Stimulated activated CD8-positive, alpha-beta memory T cell treated with anti-CD3 and anti-CD28 coated beads, Interleukin-7, amount 100 ng/mL, for 4 hours (primary cell): ENCODE measurements around the gene ALK.

Experiments
- DNase-seq, 2 donors: peaks; one replicate each; pipeline ENCODE4 v3.0.0-alpha.2; 2020; ENCODE audit warnings: low read depth in 2 of 2

Gene ALK

DNA sequence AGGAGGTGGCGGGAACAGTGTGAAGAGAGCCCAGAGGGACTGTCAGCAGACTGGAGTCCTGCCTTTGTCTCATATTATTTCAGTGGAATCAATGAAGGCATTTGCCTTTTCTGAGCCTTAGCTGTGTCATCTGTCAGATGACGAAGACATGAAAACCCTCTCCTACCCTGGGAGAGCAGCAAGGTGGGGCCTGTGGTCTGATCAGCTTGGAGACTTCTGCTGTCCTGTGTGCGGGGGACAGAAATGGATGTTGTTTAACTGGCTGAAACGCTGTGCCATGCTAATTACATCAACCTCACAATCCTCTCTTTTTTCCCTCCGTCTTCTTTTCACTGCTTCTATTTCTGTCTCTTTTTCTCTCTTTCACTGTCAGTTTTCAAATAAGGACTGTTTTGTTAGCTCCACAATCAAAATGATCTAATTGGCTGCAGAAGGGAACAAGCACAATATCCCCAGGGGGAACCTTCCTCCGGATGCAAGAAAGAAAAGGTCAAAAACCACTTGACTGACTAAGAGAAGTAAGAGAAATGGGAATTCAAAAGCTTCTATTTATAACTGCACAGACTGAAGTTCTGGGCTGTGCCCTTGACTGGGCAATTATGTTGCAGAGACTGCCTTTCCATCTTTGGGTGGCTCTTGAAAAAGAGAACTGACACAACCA, 466.1 kb downstream of the ALK start:
- DNase-seq: no peak

DNA sequence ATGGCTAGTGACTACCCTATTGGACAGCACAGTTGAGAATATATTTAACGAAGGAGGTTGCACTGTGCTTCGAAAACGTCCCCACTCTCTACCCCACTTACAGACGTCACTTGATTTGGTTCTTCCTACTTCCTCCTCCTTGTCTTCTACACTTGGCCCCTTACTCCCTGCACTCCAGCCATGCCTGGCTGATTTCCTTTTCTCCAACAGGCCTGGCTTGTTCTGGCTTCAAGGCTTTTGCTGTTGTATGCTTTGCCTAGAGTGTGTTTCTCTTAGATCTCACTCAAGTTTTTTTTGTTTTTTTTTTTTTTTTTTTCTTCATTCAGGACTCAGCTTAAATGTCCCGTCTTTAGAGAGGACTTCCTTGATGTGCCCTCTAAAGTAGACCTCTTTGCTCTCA, 469.4 kb downstream of the ALK start:
- no peak for DNase-seq

DNA sequence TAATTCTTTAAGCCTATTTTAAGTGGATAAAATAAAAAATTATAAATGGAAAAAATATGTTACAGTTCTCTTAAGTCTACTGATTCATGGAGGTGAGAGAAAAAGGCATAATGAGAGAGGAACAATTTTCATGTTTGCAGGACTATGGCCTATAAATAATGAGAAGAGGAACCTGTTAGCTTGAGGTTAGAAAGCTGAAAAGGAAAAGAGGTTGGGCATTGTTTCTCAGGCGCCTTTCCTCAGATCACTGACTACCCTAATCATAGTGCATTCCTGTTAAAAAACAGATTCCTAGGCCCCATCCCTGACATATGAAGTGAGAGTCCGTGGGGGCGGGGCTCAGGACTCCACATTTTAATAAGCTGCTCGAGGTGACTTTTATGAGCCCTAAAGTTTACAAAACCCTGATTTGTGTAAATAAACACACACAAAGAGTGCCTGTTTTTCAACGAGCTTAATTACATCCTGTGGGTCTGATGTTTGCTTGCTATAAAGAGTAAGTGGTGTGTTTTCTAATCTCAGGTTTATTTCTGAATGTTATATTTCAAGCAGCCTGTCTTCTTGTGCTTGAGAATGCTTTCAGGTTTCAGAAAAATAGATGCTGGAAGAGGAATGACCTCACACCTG, 470.7 kb downstream of the ALK start:
- no peak for DNase-seq

DNA sequence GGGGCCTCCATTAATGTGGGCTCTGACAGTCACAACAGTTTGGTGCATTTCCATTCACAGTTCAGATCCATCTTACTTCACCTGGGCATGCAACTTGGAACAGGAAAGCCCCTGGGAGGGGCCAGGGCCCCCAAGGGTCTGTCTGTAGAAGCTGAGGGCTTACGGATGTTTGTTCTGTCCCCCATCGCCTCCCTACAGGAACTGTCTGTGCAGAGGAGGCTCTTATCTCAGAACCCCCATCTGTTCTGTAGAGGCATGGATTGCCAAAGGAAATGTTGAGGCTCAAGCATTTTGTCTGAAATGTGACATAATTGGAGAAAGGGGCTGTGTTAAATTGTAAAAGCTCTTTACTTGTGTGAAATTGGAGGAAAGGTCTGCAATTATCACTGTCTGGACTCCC, 471.9 kb downstream of the ALK start:
- no peak for DNase-seq

DNA sequence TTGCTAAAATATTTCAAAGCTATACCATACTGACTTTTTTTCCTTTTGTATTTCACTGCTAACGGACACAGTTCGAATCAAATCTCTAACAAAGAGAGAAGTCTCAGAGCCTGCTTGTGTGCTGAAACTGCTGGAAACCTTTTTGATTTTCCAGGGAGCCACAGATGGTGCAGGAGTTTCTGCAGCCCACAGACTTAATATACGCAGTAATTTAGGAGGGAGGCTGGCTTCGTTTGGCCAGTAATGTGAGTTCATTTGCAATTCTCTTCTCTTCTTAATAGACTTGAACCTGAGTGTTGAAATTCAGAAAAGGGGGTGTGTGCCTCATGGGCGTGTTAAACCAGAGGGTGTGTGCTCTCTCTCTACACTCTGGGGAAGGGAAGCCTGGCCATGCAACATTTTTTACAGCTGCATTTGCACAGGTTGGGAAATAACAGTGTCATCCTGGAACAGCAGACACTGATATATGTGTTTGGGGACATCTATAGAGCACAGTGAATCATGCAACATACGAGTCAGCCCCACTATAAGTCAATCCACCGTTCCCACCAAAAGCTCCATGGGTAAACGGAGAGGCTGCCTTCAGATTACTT, 473.2 kb downstream of the ALK start:
- DNase-seq: no peak

DNA sequence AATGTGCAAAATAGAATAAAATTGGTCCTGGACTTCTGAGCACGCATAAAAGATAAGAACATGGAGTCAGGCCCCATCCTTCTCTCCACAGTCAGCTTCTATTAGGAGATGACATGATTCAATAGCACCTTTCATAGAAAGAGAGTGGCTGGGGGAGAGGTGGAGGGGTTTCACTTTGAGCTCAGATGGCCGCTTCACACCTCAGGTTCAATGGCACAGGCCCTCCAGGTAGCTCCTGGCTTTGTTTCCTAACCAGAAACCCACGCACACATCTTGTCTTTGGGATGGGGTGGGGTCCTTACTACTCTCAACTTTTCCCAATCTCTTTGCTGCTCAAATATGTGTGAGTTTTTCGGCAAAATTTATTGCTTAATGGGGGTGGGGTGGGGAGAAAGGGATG, 473.9 kb downstream of the ALK start:
- DNase-seq: no peak

DNA sequence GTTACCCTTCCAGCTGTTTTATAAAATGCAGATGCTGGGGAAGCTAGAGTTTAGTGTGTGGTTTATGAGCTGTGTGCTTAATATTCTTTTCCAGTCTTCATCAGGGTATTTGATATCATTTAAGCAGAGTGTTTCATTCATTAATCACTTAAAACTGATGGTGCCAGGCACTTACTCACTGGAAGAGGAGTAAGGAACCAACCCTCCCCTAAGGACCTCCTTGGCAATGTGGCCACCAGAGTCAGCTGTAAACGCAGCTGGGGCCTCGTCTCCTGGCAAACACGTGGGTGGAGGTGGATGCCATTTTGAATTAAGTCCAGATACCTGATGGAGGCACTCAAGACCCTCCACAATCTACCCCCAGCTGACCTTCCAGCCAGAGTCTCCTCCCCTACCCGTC, 474.5 kb downstream of the ALK start:
- no peak for DNase-seq

DNA sequence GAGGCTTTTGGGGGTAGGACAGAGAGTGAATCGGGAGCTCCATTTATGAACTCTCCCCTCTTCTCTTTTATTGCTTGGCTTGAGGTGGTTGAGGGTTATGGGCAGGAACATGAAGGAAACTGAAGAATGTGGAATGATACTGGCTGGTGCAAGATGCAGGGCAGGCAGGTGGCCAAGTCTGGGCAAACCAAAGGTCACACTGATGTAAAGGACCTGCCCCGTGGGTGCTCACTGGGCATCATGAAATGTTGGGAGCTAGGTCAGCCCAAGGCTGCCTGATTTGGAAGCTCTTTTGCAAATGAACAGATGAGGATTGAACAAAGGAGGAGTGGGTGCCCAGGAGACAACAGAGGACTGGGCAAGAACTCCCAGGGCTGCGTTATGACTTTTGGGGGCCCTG, 477.2 kb downstream of the ALK start:
- DNase-seq: no peak

DNA sequence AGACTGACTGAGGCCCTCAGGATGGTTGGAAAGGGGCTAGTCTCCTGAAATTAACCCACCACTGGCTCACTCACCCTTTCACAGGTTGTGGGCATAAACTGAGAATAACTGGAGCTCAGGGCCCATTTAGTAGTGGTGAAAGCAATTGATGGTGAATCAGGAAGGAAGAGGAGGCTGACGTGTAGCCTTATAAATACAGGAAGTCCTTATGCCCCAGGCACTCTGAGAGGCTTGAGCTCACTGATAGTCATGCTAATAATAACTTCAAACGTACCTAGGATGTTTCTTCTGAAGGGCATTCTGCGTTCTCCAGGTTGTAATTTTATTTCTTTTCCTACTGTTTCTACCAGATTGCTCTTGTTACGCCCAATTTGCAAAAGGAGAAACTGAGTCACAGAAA, 477.8 kb downstream of the ALK start:
- DNase-seq: no peak

DNA sequence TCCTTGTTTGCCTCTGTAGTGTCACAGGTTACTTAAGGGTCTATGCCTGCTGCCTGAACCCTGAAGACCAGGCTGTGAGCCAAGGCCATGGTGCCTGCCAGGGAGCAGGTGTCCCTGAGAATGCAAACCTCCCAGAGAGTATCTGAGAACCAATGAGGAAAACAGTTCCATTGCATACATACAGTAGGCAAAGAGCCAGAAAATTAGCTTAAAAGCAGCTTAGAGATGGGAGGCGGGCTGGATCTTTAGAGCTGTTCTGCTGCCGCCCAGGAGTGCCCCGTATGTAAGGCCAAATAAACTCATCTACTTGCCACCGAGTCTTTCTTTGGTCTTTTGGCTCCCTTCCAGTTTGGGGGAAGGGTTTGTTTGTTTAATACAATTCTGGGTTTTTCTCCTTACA, 478.2 kb downstream of the ALK start:
- no peak for DNase-seq

DNA sequence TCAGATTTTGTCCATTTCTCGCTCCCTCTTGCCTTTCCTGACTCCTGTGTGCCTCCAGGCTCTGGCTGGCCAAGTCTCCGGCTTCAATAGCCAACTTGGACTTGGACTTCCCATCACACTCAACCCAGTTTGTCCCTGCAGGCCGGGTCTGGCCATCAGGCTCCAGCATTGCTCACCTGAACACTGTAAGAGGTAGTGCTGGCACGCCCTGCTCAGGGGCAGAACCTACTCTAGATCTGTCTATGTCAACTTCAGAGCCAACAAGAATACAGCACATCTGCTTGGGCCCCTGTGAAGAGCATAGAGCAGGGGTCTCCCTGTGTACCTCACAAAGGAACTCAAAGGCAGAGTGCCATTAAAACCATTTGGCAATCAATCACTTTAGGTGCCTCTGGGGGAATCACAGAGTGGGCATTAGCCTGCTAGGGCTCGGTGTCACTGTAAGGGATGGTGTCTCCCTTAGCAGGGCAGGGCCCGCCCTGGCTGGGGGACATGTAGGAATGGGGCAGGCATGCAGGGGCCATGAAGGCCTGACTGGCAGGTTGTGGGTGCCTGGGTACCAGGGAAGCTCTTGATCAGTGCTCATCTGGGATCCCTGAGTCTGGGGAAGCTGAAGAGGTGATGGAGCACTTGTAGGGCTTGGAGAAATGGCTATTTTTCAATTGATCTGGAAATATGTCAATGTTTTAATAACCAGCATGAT, 480.3 kb downstream of the ALK start:
- no peak for DNase-seq

DNA sequence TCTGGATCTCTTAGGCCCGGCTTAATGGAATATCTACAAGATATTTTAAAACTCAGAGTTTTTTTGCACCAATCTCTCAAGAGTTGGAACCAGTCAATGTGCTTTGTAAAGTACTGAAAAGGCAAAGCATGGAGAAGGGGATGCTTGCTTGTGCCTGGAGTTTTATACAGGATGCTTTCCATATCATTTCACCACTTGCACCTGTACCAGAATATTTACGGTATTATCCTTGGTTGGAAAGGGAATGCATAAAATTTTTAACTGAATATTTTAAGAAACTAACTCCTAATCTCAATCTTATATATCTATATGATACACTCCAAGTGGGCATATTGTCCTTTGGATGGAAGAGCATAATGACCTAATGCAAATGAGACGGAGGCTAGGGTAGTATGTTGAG, 487.5 kb downstream of the ALK start:
- DNase-seq: no peak

DNA sequence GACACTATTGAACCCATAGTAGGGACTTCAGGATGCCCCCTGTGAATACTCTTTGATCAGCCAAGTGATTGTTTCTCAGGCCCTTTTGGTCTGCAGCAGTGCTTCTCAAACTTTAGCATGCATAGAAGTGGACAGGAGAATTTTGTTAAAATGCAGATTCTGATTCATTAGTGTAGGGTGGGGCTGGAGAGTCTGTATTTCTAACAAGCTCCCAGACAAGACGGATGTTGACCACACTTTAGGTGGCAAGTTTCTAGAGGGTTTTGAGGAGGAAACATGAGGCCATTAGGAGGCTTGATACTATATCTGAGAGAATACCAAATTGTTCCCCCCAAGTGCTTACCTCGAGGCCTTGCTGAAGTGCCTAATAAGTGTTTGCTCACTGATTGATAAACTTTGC, 488.3 kb downstream of the ALK start:
- no peak for DNase-seq

DNA sequence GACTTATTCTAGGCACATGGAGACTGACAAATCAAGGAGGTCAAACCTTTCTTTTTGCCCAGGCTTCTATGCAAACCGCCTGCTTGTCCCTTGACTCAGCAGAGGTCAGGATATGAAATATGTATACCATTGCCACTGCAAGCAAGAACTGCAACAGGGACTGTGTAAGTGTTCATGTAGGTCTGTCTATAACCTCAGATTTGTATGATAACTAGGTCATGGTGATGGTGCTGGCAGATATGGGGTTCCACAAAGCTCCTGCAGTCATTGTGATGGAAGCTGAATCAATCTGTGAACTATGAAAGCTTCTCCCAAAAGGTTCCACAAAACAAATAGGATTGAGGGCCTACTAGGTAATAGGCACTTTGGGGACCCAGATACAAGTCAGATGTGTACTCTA, 489.9 kb downstream of the ALK start:
- no peak for DNase-seq

DNA sequence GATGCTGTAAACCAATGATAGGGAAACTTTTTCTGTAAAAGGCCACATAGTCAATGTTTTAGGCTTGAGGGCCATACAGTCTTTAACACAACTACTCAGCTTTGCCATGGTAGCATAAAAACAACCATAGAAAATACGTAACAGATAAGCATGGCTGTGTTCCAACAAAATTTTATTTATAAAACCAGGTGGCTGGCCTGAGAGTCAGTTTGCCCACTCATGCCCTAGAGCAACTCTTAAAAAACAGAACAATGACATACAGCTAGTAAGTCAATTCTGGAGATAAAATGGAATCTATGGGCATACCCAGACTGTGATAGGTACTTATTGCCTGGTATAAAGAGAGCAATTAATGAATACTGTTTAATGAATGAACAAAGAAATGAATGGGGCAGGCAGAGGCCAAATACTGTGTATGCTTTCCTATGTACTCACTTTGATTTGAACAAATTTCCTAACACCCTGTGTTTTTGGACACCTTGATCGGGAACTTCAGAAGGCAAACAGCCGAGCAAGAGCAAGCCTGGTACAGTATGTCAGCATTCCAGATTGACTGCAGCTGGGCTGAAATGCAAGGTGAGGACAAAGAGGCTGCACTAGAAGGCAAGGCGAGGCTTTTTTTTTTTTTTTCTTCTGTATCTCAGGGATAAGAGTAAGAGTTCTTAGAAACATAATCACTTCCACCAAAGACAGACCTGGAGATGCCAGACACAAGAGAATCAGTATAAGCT, 490.8 kb downstream of the ALK start:
- DNase-seq: no peak

DNA sequence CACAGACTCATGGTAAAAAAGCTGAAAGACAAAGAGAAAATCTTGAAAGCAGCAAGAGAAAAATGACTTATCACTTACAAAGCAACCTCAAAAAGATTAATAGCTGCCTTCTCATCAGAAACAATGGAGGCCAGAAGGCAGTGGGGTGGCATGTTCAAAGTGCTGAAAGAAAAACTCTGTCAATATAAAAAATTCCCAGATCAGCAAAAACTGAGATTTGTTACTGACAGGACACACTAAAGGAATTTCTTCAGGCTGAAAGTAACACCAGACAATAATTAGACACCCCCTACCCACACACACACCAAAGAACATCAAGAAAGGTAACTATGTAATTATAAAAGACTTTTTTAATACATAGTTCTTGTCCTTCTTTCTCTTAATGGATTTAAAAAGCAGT, 495.0 kb downstream of the ALK start:
- DNase-seq: no peak

DNA sequence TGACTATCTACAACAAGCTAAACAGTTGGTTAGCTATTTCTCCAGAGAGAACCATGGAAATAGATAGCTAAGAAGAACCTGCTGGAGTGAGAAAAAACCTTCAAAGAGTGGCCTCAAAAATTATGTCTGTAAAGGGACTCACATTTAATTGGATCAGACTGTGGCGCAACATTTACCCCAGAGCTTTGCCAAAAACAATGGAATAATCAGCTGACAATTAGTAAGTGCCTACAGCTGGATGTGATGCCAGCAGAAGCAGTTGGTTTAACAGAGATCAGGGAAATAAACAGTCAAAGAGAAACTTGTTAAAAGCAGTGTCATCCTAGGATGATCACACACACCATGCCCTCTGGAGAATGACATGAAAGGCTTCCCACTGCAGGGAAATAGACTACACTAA, 495.5 kb downstream of the ALK start:
- DNase-seq: no peak

DNA sequence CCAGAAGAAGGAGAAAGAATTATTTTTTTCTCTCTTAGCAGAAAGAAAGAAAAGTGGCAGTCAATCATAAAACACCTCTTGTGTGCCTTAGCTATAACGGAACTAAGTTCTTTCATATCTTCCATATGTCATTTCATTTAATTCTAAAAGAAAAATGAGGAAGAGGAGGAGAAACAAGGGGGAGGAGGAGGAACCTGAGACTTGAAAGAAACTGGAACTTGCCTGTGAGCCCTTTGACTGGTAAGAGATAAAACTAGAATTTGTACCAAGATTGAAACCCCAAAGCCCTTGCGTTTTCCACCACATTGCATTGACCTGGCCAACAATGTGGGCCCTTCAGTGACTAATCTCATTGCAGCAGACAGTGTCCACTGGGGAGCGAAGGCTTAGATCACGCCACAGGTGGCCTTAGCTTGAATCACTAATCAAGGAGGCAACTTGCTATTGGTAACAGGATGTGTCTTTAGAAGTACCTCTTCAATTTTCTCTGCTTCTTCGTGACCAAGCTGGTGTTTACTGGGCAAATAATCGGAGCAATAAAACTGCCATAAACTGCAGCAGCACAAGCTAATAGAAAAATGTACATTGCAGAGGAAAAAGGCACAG, 498.2 kb downstream of the ALK start:
- no peak for DNase-seq

DNA sequence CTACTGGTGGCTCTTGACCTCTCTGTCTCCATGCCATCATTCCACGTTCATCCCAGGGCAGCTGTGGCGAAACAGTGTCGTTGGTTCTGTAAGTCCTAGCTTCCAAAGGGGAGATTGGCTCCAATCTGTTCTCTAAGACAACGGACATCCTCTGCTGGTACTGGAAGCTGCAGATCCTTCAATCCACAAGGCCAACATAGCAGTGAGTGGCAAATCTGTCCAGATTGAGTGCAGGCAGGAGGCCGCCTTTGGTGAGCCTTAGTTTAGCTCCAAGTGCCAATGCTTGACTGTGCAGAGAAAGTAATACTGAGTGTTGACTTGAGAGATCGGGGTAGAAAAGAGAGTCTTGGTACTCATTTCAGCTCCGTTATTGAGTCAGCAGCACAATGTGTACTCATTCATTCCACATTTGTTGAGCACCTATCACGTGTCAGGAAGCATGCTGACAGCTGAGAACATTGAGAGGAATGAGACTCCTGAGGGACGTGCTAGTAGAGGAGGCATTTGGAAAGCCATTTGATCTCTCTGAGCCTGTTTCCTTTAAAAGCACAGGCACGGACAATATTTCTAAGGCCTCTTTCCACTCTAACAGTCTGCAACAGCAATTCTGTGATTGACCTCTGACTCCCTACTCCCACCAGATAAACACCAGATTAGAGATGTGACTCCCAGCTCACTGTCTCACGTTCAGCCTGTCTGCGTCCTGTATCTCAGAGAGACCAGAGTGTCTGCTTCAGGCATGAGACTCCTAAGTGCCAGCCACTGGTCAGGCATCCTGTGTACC, 500.2 kb downstream of the ALK start:
- no peak for DNase-seq

DNA sequence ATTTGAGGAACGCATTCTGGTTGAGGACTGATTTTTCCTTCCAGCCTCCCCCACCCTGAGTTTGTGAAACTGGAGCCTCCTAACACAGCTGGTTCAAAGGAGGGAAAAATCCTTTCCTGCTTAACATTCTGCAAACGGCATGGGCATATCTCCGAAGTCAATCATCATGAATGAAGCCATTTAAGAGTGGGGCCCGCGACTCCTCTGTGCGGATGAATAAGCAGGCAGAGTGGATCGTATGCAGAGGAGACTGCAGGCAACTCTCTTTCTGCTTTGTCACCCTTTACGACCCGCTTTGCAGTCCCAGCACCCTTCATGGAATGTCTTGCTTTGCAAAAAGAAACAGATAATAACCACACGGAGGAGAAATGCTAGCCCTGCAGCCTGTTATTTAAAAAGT, 500.9 kb downstream of the ALK start:
- no peak for DNase-seq

DNA sequence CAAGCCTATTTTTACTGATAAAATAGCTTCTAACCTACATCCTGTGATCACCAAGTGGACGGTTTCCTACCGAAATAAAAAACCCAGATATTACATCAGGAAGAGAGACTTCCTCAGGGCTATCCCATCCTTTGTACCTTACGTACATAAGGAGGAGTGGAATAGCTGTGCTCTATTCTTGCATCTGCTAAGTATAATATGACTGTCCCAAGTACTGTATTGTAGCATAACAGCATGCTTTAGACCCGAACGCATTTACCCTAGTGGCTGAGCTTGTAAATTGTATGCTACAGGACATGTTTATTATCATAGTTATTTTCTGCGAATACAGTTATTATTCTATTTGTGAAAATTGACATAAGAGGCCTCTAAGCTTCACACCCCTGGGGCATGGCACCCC, 503.8 kb downstream of the ALK start:
- DNase-seq: no peak
